ENCODE results near the gene BBLN. TPM values are rescaled to one million over a fixed set of nuclear protein-coding genes. Genes with fewer than 3 reads are reported as not detected.
"Not testable (repeated sequence)": the region's sequence is repeated elsewhere in the genome, so short reads cannot be mapped to it uniquely, and the experiment has no call there.

BBLN gene
- 100 to 1,000 TPM in 1 of 2 donors, 10 to 100 TPM in 1; 77.5 to 104 TPM for polyA plus RNA-seq

- 1% methylated on average over 52 to 76 of the region's 77 CpGs for WGBS, 2 donors
Observed at GRCh38 chr9:128159784-128160602, at the start of gene BBLN. Gene BBLN (plus strand): TSS chr9:128160265. CDS start chr9:128160408, 143 bp downstream.

GRCh38 chr9:128111726-128112125, 48.3 kb upstream of the BBLN start:
- not testable (repeated sequence) for H3K4me3 ChIP-seq (ENCODE audit: low read depth in 1 of 2, low read length in 2 of 2); H3K9me3 ChIP-seq (ENCODE audit: control insufficient read depth in 2 of 2, insufficient read depth in 1 of 2, low read depth in 1 of 2, low read length in 1 of 2); H3K27ac ChIP-seq (ENCODE audit: low read depth in 2 of 2, low read length in 1 of 2); H3K4me1 ChIP-seq (ENCODE audit: control insufficient read depth in 2 of 2, insufficient read depth in 2 of 2, low read length in 1 of 2); H3K27me3 ChIP-seq (ENCODE audit: control insufficient read depth in 1 of 2, insufficient read depth in 2 of 2, low read length in 2 of 2)
- 81 to 85% methylated on average over 12 of the region's 12 CpGs for WGBS, 2 donors
- peaks cover 7 to 30% of the 10 kb centered on the region in 2 donors for H3K36me3 ChIP-seq (ENCODE audit: control insufficient read depth in 2 of 2, insufficient read depth in 2 of 2, low read length in 1 of 2)

More at GRCh38 chr9:128159784-128160602, at the start of gene BBLN:
- Histone ChIP-seq H3K9me3 (ENCODE audit: control insufficient read depth in 2 of 2, insufficient read depth in 1 of 2, low read depth in 1 of 2, low read length in 1 of 2) (no peaks in the 10 kb centered on the region), H3K36me3 (ENCODE audit: control insufficient read depth in 2 of 2, insufficient read depth in 2 of 2, low read length in 1 of 2) (peaks cover 6 to 25% of the 10 kb centered on the region in 2 donors), H3K27me3 (ENCODE audit: control insufficient read depth in 1 of 2, insufficient read depth in 2 of 2, low read length in 2 of 2) (no peaks in the 10 kb centered on the region), H3K4me1 (ENCODE audit: control insufficient read depth in 2 of 2, insufficient read depth in 2 of 2, low read length in 1 of 2) (peaks cover 3 to 10% of the 10 kb centered on the region in 2 donors), H3K27ac (ENCODE audit: low read depth in 2 of 2, low read length in 1 of 2) (peak within 1 kb of the TSS; percentile 74 to 79), H3K4me3 (ENCODE audit: low read depth in 1 of 2, low read length in 2 of 2) (peak within 1 kb of the TSS; percentile 65 to 70)

- Histone ChIP-seq H3K4me1 (ENCODE audit: control insufficient read depth in 2 of 2, insufficient read depth in 2 of 2, low read length in 1 of 2) (peaks cover 0 to 3% of the 10 kb centered on the region in 2 donors), H3K4me3 (ENCODE audit: low read depth in 1 of 2, low read length in 2 of 2) (no peak overlapping the region), H3K27me3 (ENCODE audit: control insufficient read depth in 1 of 2, insufficient read depth in 2 of 2, low read length in 2 of 2) (no peaks in the 10 kb centered on the region), H3K27ac (ENCODE audit: low read depth in 2 of 2, low read length in 1 of 2) (no peak overlapping the region), H3K36me3 (ENCODE audit: control insufficient read depth in 2 of 2, insufficient read depth in 2 of 2, low read length in 1 of 2) (peaks cover 0 to 15% of the 10 kb centered on the region in 2 donors), H3K9me3 (ENCODE audit: control insufficient read depth in 2 of 2, insufficient read depth in 1 of 2, low read depth in 1 of 2, low read length in 1 of 2) (peaks cover 0 to 4% of the 10 kb centered on the region in 2 donors)
- WGBS, 2 donors: 83 to 90% methylated on average over 12 of the region's 12 CpGs
Observed at GRCh38 chr9:128113526-128114325, 46.3 kb upstream of the BBLN start.

GRCh38 chr9:128114326-128115186, 45.5 kb upstream of the BBLN start:
- H3K27me3 ChIP-seq (ENCODE audit: control insufficient read depth in 1 of 2, insufficient read depth in 2 of 2, low read length in 2 of 2): no peaks in the 10 kb centered on the region
- no peak overlapping the region for H3K4me3 ChIP-seq (ENCODE audit: low read depth in 1 of 2, low read length in 2 of 2)
- 70 to 82% methylated on average over 29 of the region's 29 CpGs for WGBS, 2 donors
- H3K4me1 ChIP-seq (ENCODE audit: control insufficient read depth in 2 of 2, insufficient read depth in 2 of 2, low read length in 1 of 2): no peaks in the 10 kb centered on the region
- peaks cover 0 to 15% of the 10 kb centered on the region in 2 donors for H3K36me3 ChIP-seq (ENCODE audit: control insufficient read depth in 2 of 2, insufficient read depth in 2 of 2, low read length in 1 of 2)
- H3K27ac ChIP-seq (ENCODE audit: low read depth in 2 of 2, low read length in 1 of 2): peak overlapping the region in 1 of 2 donors; percentile 14
- peaks cover 0 to 4% of the 10 kb centered on the region in 2 donors for H3K9me3 ChIP-seq (ENCODE audit: control insufficient read depth in 2 of 2, insufficient read depth in 1 of 2, low read depth in 1 of 2, low read length in 1 of 2)

- peaks cover 0 to 4% of the 10 kb centered on the region in 2 donors for H3K9me3 ChIP-seq (ENCODE audit: control insufficient read depth in 2 of 2, insufficient read depth in 1 of 2, low read depth in 1 of 2, low read length in 1 of 2)
- 71 to 86% methylated on average over 26 of the region's 26 CpGs for WGBS, 2 donors
- no peaks in the 10 kb centered on the region for H3K4me1 ChIP-seq (ENCODE audit: control insufficient read depth in 2 of 2, insufficient read depth in 2 of 2, low read length in 1 of 2)
- H3K27me3 ChIP-seq (ENCODE audit: control insufficient read depth in 1 of 2, insufficient read depth in 2 of 2, low read length in 2 of 2): no peaks in the 10 kb centered on the region
- H3K4me3 ChIP-seq (ENCODE audit: low read depth in 1 of 2, low read length in 2 of 2): no peak overlapping the region
- peak overlapping the region in 1 of 2 donors; percentile 14 for H3K27ac ChIP-seq (ENCODE audit: low read depth in 2 of 2, low read length in 1 of 2)
- H3K36me3 ChIP-seq (ENCODE audit: control insufficient read depth in 2 of 2, insufficient read depth in 2 of 2, low read length in 1 of 2): peaks cover 0 to 13% of the 10 kb centered on the region in 2 donors
Observed at GRCh38 chr9:128115187-128116103, 44.6 kb upstream of the BBLN start.

- no peaks in the 10 kb centered on the region for H3K27me3 ChIP-seq (ENCODE audit: control insufficient read depth in 1 of 2, insufficient read depth in 2 of 2, low read length in 2 of 2)
- peaks cover 0 to 23% of the 10 kb centered on the region in 2 donors for H3K36me3 ChIP-seq (ENCODE audit: control insufficient read depth in 2 of 2, insufficient read depth in 2 of 2, low read length in 1 of 2)
- 86 to 87% methylated on average over 16 of the region's 16 CpGs for WGBS, 2 donors
- no peaks in the 10 kb centered on the region for H3K4me1 ChIP-seq (ENCODE audit: control insufficient read depth in 2 of 2, insufficient read depth in 2 of 2, low read length in 1 of 2)
- H3K4me3 ChIP-seq (ENCODE audit: low read depth in 1 of 2, low read length in 2 of 2): no peak overlapping the region
- H3K9me3 ChIP-seq (ENCODE audit: control insufficient read depth in 2 of 2, insufficient read depth in 1 of 2, low read depth in 1 of 2, low read length in 1 of 2): peaks cover 0 to 4% of the 10 kb centered on the region in 2 donors
- no peak overlapping the region for H3K27ac ChIP-seq (ENCODE audit: low read depth in 2 of 2, low read length in 1 of 2)
Observed at GRCh38 chr9:128116104-128117083, 43.7 kb upstream of the BBLN start.

- H3K4me3 ChIP-seq (ENCODE audit: low read depth in 1 of 2, low read length in 2 of 2): no peak overlapping the region
- 12 to 16% methylated on average over 27 of the region's 27 CpGs for WGBS, 2 donors
- no peaks in the 10 kb centered on the region for H3K4me1 ChIP-seq (ENCODE audit: control insufficient read depth in 2 of 2, insufficient read depth in 2 of 2, low read length in 1 of 2)
- peaks cover 0 to 4% of the 10 kb centered on the region in 2 donors for H3K9me3 ChIP-seq (ENCODE audit: control insufficient read depth in 2 of 2, insufficient read depth in 1 of 2, low read depth in 1 of 2, low read length in 1 of 2)
- H3K36me3 ChIP-seq (ENCODE audit: control insufficient read depth in 2 of 2, insufficient read depth in 2 of 2, low read length in 1 of 2): peaks cover 5 to 33% of the 10 kb centered on the region in 2 donors
- no peaks in the 10 kb centered on the region for H3K27me3 ChIP-seq (ENCODE audit: control insufficient read depth in 1 of 2, insufficient read depth in 2 of 2, low read length in 2 of 2)
- H3K27ac ChIP-seq (ENCODE audit: low read depth in 2 of 2, low read length in 1 of 2): peak overlapping the region in 1 of 2 donors; percentile 35
Observed at GRCh38 chr9:128117613-128118471, 42.2 kb upstream of the BBLN start.
